K562 (cell line): Measurements from ENCODE around the gene TMEM163. TPM values are rescaled to one million over a fixed set of nuclear protein-coding genes. Genes with fewer than 3 reads are reported as not detected.

Experiments
- ATAC-seq: fragments of 200-7000 bp; cut with Tn5 transposase; 3 replicates; pipeline ENCODE4 v1.9.1; 2020; ENCODE audit warnings: moderate library complexity
- BruUV-seq: library from RNA; stranded (reverse); fragments of 400-500 nt; replicated peaks from 2 replicates; lab custom pipeline; 2021; lab: Mats Ljungman, UMichigan
- CTCF ChIA-PET: fragments of 300-600 bp; formaldehyde crosslinking; extraction: SDS; loops from one replicate; lab custom pipeline; 2021; ENCODE audit warnings: low intra/inter-chr PET ratio; lab: Yijun Ruan, JAX
- POLR2A ChIA-PET: fragments of 300-600, 350-650 bp; sonication (Branson Sonifier 250); formaldehyde crosslinking; extraction: SDS; loops from one replicate; lab custom pipeline; 2021; ENCODE audit warnings: antibody characterized with exemption, inconsistent platforms; lab: Yijun Ruan, JAX
- DNase-seq, 4 experiments: peaks; one replicate each; pipeline versions ENCODE4 v3.0.0 to v3.0.0-alpha.2; 2011 to 2018; ENCODE audit warnings: low spot score in 3 of 4, mixed read lengths in 3 of 4; ENCODE audit errors: extremely low read depth in 1 of 4
- FAIRE-seq: peaks from 2 replicates; lab custom pipeline; 2011; peaks lifted over from hg19 to GRCh38; lab: Jason Lieb, UNC
- H2AFZ ChIP-seq: 2 replicates; pipeline ENCODE4 v1.6.0; 2011; ENCODE audit warnings: low read depth, low read length, control low read depth, inconsistent platforms
- H3K27ac ChIP-seq: fragments of 200-600 bp; 3 replicates; pipeline ENCODE4 v1.8.0; 2011; ENCODE audit warnings: low read depth, mild to moderate bottlenecking, control low read depth, inconsistent platforms, low read length, moderate library complexity, mixed read lengths; ENCODE audit errors: extremely low read depth
- H3K27me3 ChIP-seq, 2 experiments: fragments of 300-600 bp in 1 of 2; 2 replicates in 1 of 2; 3 replicates in 1 of 2; pipeline versions ENCODE4 v1.6.0 to v1.8.0; 2011; ENCODE audit warnings: inconsistent platforms in 2 of 2, low read length in 2 of 2, mild to moderate bottlenecking in 1 of 2, mixed read lengths in 1 of 2, moderate library complexity in 1 of 2; ENCODE audit not compliant: control insufficient read depth in 2 of 2, insufficient read depth in 2 of 2
- H3K36me3 ChIP-seq: fragments of 300-600 bp; 3 replicates; pipeline ENCODE4 v1.8.0; 2011; ENCODE audit warnings: mild to moderate bottlenecking, low read length, inconsistent platforms; ENCODE audit not compliant: control insufficient read depth, insufficient read depth
- H3K4me1 ChIP-seq, 2 experiments: fragments of 200-600 bp in 1 of 2; replicated peaks in 1 of 2; 2 replicates in 1 of 2; 3 replicates in 1 of 2; pipeline versions ENCODE4 v1.5.1 to v1.8.0; 2011; ENCODE audit warnings: inconsistent platforms in 2 of 2, low read length in 2 of 2, mild to moderate bottlenecking in 1 of 2, mixed read lengths in 1 of 2, moderate library complexity in 1 of 2; ENCODE audit not compliant: control insufficient read depth in 2 of 2, insufficient read depth in 2 of 2
- H3K4me2 ChIP-seq: 2 replicates; pipeline ENCODE4 v1.6.1; 2011; ENCODE audit warnings: low read length, control low read depth, inconsistent platforms, mixed read lengths; ENCODE audit not compliant: insufficient read depth
- H3K4me3 ChIP-seq: fragments of 200-600 bp; sonication (generic), shearing (Covaris generic); 2 replicates; pipeline ENCODE4 v1.5.1; 2016; ENCODE audit warnings: control low read depth, inconsistent platforms
- H3K79me2 ChIP-seq: fragments of 200-600 bp; 3 replicates; pipeline ENCODE4 v1.8.0; 2011; ENCODE audit warnings: low read length, inconsistent platforms; ENCODE audit not compliant: control insufficient read depth, insufficient read depth
- H3K9ac ChIP-seq, 2 experiments: 2 replicates each; pipeline versions ENCODE4 v1.6.0 to v1.6.1; 2011; ENCODE audit warnings: low read depth in 2 of 2, low read length in 2 of 2, control low read depth in 1 of 2, inconsistent platforms in 1 of 2, mild to moderate bottlenecking in 1 of 2, mixed read lengths in 1 of 2; ENCODE audit not compliant: insufficient read depth in 1 of 2
- H3K9me1 ChIP-seq: one replicate; pipeline ENCODE4 v1.6.0; 2011; ENCODE audit warnings: inconsistent platforms, mild to moderate bottlenecking, low read length, moderate library complexity; ENCODE audit not compliant: control insufficient read depth, insufficient read depth
- H3K9me3 ChIP-seq: replicated peaks from 2 replicates; pipeline ENCODE4 v1.5.1; 2011; ENCODE audit warnings: low read depth, low read length, inconsistent platforms; ENCODE audit not compliant: control insufficient read depth, insufficient read depth
- H4K20me1 ChIP-seq: replicated peaks from 2 replicates; pipeline ENCODE4 v1.6.1; 2011; ENCODE audit warnings: low read length, inconsistent platforms, mixed read lengths; ENCODE audit not compliant: control insufficient read depth, insufficient read depth
- ARNT ChIP-seq, 2 experiments: fragments of 450-650 bp; IDR thresholded peaks; 2 replicates each; pipeline ENCODE4 v1.6.1; 2016; ENCODE audit warnings: mild to moderate bottlenecking in 1 of 2
- BRF1 ChIP-seq: IDR thresholded peaks from 3 replicates; pipeline ENCODE4 v1.6.1; 2011; ENCODE audit warnings: borderline replicate concordance, mild to moderate bottlenecking; ENCODE audit not compliant: insufficient read length; ENCODE audit errors: extremely low read depth
- CBFA2T3 ChIP-seq: fragments of 450-650 bp; IDR thresholded peaks from 2 replicates; pipeline ENCODE4 v1.6.1; 2017
- ELF1 ChIP-seq: fragments of 200-800 bp; sonication (Bioruptor generic); IDR thresholded peaks from 2 replicates; pipeline ENCODE4 v1.6.1; 2016; ENCODE audit warnings: missing genetic modification characterization, missing compliant biosample characterization
- ESRRB ChIP-seq: fragments of 250-450 bp; sonication (Bioruptor Pico); IDR thresholded peaks from 2 replicates; pipeline ENCODE4 v1.5.0; 2020; ENCODE audit warnings: mild to moderate bottlenecking, moderate library complexity, borderline replicate concordance
- HBP1 ChIP-seq: fragments of 450-650 bp; formaldehyde crosslinking; IDR thresholded peaks from 2 replicates; pipeline ENCODE4 v1.4.0; 2022; ENCODE audit warnings: missing genetic modification characterization
- HEY1 ChIP-seq: fragments of 250-450 bp; sonication (Bioruptor Pico); IDR thresholded peaks from 2 replicates; pipeline ENCODE4 v1.5.0; 2020; ENCODE audit warnings: mild to moderate bottlenecking, moderate library complexity, borderline replicate concordance
- KAT7 ChIP-seq: sonication (generic); formaldehyde crosslinking; IDR thresholded peaks from 2 replicates; pipeline ENCODE4 v1.8.0; 2022; ENCODE audit warnings: missing genetic modification reagents, mild to moderate bottlenecking, borderline replicate concordance
- NRF1 ChIP-seq, 2 experiments: fragments of 450-650 bp; IDR thresholded peaks in 1 of 2; conservative IDR thresholded peaks in 1 of 2; 2 replicates each; pipeline ENCODE4 v1.6.1; 2014; ENCODE audit warnings: mild to moderate bottlenecking in 2 of 2
- WGBS: fragments of 100-300 bp; shearing (Covaris generic); methylation state at CpG from one replicate; pipeline ENCODE4 v1.1.6; 2016; ENCODE audit warnings: low coverage, mixed read lengths; ENCODE audit not compliant: insufficient coverage; ENCODE audit errors: missing lambda C conversion rate; 5-methylcytosine and 5-hydroxymethylcytosine counted together
- in situ Hi-C: fragments of 300-500 bp; cut with MboI; formaldehyde crosslinking; loops from 4 replicates; pipeline ENCODE4 v1.15.0; 2018; ENCODE audit warnings: inconsistent platforms, mixed read lengths
- intact Hi-C: fragments of 100-400 bp; cut with micrococcal nuclease; formaldehyde crosslinking; loops from 2 replicates; pipeline ENCODE4 v1.14.2; 2022
- polyA plus RNA-seq, 8 experiments: library from polyadenylated mRNA; depleted of rRNA in 4 of 8; stranded (reverse) in 5 of 8; unstranded in 3 of 8; fragments of >200 nt; fragmentation: Nextera tagmentation in 2 of 8; fragmentation: Illumina TruSeq in 1 of 8; extraction: Ambion mirVana in 2 of 8; extraction: Trizol in 1 of 8; gene quantifications; 2 replicates each; pipeline versions ENCODE4 v1.2.1 to v1.2.3, GENCODE V29; 2011 to 2014; ENCODE audit warnings: inconsistent platforms in 1 of 8, missing spikeins in 1 of 8
- total RNA-seq, 7 experiments: library from RNA; depleted of rRNA in 6 of 7; stranded (reverse); fragments of >200 nt in 6 of 7; fragmentation: Illumina TruSeq in 2 of 7; extraction: Trizol in 2 of 7; gene quantifications; 2 replicates each; pipeline versions ENCODE4 v1.2.1 to v1.2.3, GENCODE V29; 2011 to 2021; ENCODE audit warnings: low replicate concordance in 1 of 7
- TF ChIP-seq, protein P1 (sequence below): fragments of 450-650 bp; formaldehyde crosslinking; IDR thresholded peaks from 2 replicates; pipeline ENCODE4 v1.4.0; 2020; ENCODE audit warnings: mild to moderate bottlenecking, moderate library complexity
- TF ChIP-seq, protein P2 (sequence below): fragments of 450-650 bp; IDR thresholded peaks from 2 replicates; pipeline ENCODE4 v1.6.1; 2016; ENCODE audit warnings: borderline replicate concordance

TMEM163 gene
- total and polyA plus RNA-seq, 9 of the 15 experiments (the other 6 are each of a cell fraction or from before 2014, with no cell fraction given): 0.04 to 0.68 (median 0.16) TPM; not detected in 3

DNA sequence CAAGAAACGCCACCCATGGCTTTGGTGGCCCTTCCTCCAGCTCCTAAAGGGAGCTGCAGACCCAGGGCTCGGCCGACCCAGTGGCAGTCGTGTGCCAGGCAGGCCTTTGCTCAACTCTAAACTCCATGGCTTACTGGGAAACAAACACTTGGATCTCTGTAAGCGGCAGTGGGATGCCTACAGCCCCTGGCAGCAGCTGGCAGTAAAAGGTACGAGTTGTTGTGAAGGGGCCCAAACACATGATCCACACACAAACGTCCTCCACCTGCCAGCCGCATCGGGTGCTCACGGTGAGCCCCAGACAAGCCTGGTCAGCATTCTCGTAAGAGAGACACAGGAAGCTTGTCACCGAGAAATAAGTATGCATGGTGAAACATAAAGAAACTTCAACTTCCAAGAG lies 250.0 kb downstream of the TMEM163 start:
- Histone ChIP-seq H4K20me1 (peaks cover 4% of the 10 kb centered on the region; the same call in 1 of the 2 replicates), H3K27ac (no peak overlapping the region), H2AFZ (no peak overlapping the region), H3K9me1 (no peaks in the 10 kb centered on the region), H3K27me3 (peaks cover 15 to 47% of the 10 kb centered on the region in 2 experiments), H3K4me3 (no peak overlapping the region), H3K9me3 (no peaks in the 10 kb centered on the region), H3K79me2 (no peaks in the 10 kb centered on the region), H3K4me1 (no peaks in the 10 kb centered on the region), H3K9ac (no peak overlapping the region), H3K36me3 (no peaks in the 10 kb centered on the region), H3K4me2 (no peak overlapping the region)
- ChIA-PET CTCF (interaction anchor here (0.6 kb wide), 1 partner anchor 743 kb away, joined by 3 read pairs; no protein-coding TSS in a partner anchor), POLR2A (interaction anchor here (1.1 kb wide), 1 partner anchor 93 kb away, joined by 3 read pairs; no protein-coding TSS in a partner anchor)
- intact Hi-C loops (no loop called here), in situ Hi-C loops (no loop called here)
- 7% methylated on average over 12 of the region's 12 CpGs for WGBS
- BruUV-seq: no TSS peak
- DNase-seq: no peak
- TF ChIP-seq NRF1 (conservative IDR thresholded peaks at IDR 0.05 in 1 of 2, IDR thresholded peaks at IDR 0.05 in 1 of 2): no peak
- TF ChIP-seq KAT7 (CRISPR knock-in tag): no peak
- TF ChIP-seq ESRRB (CRISPR knock-in tag): no peak
- TF ChIP-seq BRF1: no peak
- no peak for TF ChIP-seq HEY1 (CRISPR knock-in tag)
- TF ChIP-seq, protein P1, sequence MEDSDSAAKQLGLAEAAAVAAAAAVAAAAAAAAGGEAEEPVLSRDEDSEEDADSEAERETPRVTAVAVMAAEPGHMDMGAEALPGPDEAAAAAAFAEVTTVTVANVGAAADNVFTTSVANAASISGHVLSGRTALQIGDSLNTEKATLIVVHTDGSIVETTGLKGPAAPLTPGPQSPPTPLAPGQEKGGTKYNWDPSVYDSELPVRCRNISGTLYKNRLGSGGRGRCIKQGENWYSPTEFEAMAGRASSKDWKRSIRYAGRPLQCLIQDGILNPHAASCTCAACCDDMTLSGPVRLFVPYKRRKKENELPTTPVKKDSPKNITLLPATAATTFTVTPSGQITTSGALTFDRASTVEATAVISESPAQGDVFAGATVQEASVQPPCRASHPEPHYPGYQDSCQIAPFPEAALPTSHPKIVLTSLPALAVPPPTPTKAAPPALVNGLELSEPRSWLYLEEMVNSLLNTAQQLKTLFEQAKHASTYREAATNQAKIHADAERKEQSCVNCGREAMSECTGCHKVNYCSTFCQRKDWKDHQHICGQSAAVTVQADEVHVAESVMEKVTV (CRISPR knock-in tag): no peak
- no peak for TF ChIP-seq CBFA2T3
- no peak for TF ChIP-seq HBP1
- no peak for TF ChIP-seq ARNT (IDR thresholded peaks at IDR 0.05)
- no peak for TF ChIP-seq ELF1 (tag)
- TF ChIP-seq, protein P2, sequence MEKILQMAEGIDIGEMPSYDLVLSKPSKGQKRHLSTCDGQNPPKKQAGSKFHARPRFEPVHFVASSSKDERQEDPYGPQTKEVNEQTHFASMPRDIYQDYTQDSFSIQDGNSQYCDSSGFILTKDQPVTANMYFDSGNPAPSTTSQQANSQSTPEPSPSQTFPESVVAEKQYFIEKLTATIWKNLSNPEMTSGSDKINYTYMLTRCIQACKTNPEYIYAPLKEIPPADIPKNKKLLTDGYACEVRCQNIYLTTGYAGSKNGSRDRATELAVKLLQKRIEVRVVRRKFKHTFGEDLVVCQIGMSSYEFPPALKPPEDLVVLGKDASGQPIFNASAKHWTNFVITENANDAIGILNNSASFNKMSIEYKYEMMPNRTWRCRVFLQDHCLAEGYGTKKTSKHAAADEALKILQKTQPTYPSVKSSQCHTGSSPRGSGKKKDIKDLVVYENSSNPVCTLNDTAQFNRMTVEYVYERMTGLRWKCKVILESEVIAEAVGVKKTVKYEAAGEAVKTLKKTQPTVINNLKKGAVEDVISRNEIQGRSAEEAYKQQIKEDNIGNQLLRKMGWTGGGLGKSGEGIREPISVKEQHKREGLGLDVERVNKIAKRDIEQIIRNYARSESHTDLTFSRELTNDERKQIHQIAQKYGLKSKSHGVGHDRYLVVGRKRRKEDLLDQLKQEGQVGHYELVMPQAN: no peak
- ATAC-seq: no peak
- FAIRE-seq: no peak
